Stimulated activated naive B cell treated with anti-CD40 and anti-IgM and Interleukin-4, amounts not matched to agents 10 μg/mL and 1 μg/mL and 100 μg/mL, for 72 hours (primary cell): ENCODE measurements around the gene RBPJ.
"Not testable (repeated sequence)": the region's sequence is repeated elsewhere in the genome, so short reads cannot be mapped to it uniquely, and the experiment has no call there.

Experiments used
- ATAC-seq, 2 donors: fragments of 150-1000 bp; cut with Tn5 transposase; replicated peaks; 2 replicates each; pipeline ENCODE4 v1.10.0; 2021; ENCODE audit warnings: moderate library complexity in 1 of 2
- DNase-seq: peaks from one replicate; pipeline ENCODE4 v3.0.0; 2021
- H3K27ac Mint-ChIP-seq: one replicate; pipeline ENCODE4 v1.8.0; 2022; ENCODE audit warnings: mild to moderate bottlenecking, mixed read lengths
- H3K27me3 Mint-ChIP-seq, 2 donors: one replicate each; pipeline ENCODE4 v1.8.0; 2022; ENCODE audit warnings: mixed read lengths in 2 of 2
- H3K36me3 Mint-ChIP-seq, 2 donors: one replicate each; pipeline ENCODE4 v1.8.0; 2022; ENCODE audit warnings: mixed read lengths in 2 of 2, mild to moderate bottlenecking in 1 of 2
- H3K4me1 Mint-ChIP-seq, 2 donors: one replicate each; pipeline ENCODE4 v1.8.0; 2022; ENCODE audit warnings: mixed read lengths in 2 of 2, mild to moderate bottlenecking in 1 of 2
- H3K4me3 Mint-ChIP-seq, 2 donors: one replicate each; pipeline ENCODE4 v1.8.0; 2022; ENCODE audit warnings: mild to moderate bottlenecking in 2 of 2, mixed read lengths in 2 of 2, moderate library complexity in 1 of 2
- H3K9me3 Mint-ChIP-seq, 2 donors: one replicate each; pipeline ENCODE4 v1.8.0; 2022; ENCODE audit warnings: mixed read lengths in 2 of 2, mild to moderate bottlenecking in 1 of 2

Gene RBPJ

GRCh38 chr4:26337612-26338011, 16.8 kb downstream of the RBPJ start:
- no peaks in the 10 kb centered on the region for H3K27me3 Mint-ChIP-seq
- ATAC-seq (no peak), DNase-seq (no peak)
- H3K4me3 Mint-ChIP-seq = no peak overlapping the region
- peaks cover 29 to 51% of the 10 kb centered on the region in 2 donors for H3K4me1 Mint-ChIP-seq
- H3K9me3 Mint-ChIP-seq = no peaks in the 10 kb centered on the region
- no peak overlapping the region for H3K27ac Mint-ChIP-seq
- H3K36me3 Mint-ChIP-seq = peaks cover 0 to 5% of the 10 kb centered on the region in 2 donors

DNA sequence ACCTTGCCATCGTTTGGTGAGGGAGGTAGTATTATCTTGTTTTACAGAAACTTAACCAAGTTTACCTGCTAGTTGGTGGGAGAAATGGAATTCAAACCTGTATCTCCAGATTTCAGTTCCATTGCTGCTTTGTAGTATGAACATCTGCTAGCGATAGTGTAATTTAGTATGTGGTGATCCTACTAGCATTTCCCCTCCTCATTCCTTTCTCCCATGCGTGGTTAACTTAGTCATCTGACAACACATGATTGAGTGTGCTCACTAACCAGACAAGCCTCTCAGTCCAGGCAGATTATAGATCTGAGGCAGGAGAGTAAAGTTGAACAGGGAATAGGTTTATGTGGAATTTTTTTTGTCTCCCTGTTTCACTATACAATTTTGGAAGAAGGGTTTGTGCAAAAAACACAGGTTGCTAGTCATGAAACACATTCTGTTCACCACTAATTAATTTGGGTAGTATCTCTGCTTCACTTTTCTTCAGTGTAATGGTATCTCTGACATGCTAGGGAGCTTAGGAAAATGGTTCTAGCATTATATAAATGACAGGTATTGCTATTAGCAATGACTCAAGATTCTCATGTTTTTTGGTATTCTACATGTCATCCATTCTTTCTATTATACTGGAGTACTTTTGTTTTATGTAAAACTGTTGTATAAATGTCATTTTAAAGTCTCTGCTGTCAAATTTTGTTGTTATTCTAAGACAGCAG, 21.7 kb downstream of the RBPJ start:
- DNase-seq = no peak
- Mint-ChIP-seq H3K4me3 (no peak overlapping the region), H3K36me3 (peaks cover 9 to 10% of the 10 kb centered on the region in 2 donors), H3K27me3 (no peaks in the 10 kb centered on the region), H3K27ac (no peak overlapping the region), H3K9me3 (no peaks in the 10 kb centered on the region), H3K4me1 (peaks cover 30 to 66% of the 10 kb centered on the region in 2 donors)
- ATAC-seq = no peak

DNA sequence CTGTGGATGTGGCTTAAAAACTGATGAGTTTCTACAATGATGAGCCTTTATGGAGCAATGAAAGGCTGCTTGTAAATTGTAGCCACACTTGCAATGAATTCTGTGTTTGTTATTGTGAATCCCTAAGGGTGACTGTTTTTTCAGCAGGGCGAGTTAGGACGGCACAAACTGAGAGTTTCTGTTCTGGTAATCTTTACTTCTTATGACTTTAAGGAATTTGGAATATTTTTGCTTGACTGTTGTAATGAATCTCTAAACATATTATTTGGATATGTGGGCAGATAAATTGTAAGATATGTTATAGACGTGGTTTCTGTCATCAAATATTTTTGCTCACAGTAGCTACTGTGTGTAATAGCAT, 22.2 kb downstream of the RBPJ start:
- Mint-ChIP-seq H3K36me3 (peaks cover 9 to 12% of the 10 kb centered on the region in 2 donors), H3K27me3 (no peaks in the 10 kb centered on the region), H3K9me3 (no peaks in the 10 kb centered on the region), H3K4me3 (no peak overlapping the region), H3K27ac (no peak overlapping the region), H3K4me1 (peaks cover 31 to 65% of the 10 kb centered on the region in 2 donors)
- ATAC-seq (no peak), DNase-seq (no peak)

DNA sequence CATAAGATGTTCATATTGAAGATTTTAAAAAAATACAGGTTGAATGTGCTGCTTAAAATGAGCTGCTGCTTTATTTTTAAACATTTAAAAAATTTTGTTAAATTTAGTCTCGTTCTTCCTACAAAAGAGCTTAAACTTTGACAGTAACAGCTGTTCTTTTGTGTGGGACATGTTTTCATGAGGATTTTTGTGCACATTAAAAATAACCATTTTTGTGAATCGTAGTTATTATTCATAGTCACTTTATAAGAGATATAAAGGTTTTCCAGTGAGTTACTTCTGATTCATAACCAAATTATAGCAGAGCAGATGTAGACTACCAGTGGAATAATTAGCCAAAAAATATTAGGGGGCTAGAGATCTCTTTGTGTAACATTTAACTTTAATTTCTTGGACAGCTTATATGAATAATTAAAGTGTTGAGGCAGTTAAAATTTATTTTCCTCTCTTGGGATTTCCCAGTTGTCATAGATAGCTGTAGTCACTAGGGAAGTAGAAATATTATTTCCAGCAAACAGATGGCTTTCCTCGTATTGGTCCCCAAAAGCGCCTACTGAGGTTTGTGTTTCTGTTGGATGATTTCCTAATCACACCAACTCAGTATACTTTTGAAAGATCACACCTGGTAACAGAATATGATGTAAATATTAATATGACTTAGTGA, 24.2 kb downstream of the RBPJ start:
- Mint-ChIP-seq H3K9me3 (no peaks in the 10 kb centered on the region), H3K36me3 (peaks cover 9 to 14% of the 10 kb centered on the region in 2 donors), H3K27me3 (no peaks in the 10 kb centered on the region), H3K4me3 (no peak overlapping the region), H3K4me1 (peaks cover 30 to 69% of the 10 kb centered on the region in 2 donors), H3K27ac (no peak overlapping the region)
- DNase-seq (no peak), ATAC-seq (no peak)

DNA sequence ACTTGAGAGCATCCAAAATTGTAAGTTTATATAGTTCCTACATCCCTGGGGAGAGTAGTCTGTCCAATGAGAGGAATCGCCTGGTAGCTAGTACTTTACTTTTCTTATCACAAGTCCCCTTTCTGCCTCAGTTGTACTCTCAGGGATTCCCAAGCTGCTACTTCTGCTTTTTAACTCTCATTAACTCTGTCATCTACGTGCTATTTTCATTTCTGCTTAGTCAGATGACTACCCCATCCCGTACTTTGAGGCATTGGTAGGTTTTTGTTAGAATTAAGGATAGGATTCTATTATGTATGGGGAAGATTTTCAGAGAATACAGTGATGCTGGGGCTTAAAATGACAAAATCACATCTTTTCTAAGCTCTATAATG, 24.7 kb downstream of the RBPJ start:
- no peak overlapping the region for H3K27ac Mint-ChIP-seq

DNA sequence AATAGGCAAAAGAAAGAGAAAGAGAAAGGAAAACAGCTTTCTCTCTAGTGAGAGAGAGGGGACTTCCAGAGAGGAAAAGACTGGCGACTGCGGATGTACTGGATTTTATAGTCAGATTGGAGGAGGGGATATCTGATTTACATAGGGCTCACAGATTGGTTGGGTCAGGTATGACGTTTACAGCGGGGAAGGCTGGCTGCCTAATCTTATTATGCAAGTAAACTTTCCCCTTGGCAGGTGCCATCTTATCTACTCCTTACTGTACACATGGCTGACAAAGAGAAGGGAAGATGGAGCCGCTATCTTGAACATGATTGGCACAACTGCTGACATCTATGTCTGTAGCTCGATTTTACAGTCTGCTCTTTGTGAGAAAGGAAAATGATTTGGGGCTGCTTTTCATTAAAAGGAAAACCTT, 25.4 kb downstream of the RBPJ start:
- peaks cover 9 to 14% of the 10 kb centered on the region in 2 donors for H3K36me3 Mint-ChIP-seq
- H3K27me3 Mint-ChIP-seq = no peaks in the 10 kb centered on the region
- no peaks in the 10 kb centered on the region for H3K9me3 Mint-ChIP-seq
- H3K4me3 Mint-ChIP-seq = no peak overlapping the region
- no peak for ATAC-seq
- H3K4me1 Mint-ChIP-seq = peaks cover 28 to 67% of the 10 kb centered on the region in 2 donors
- no peak for DNase-seq
- H3K27ac Mint-ChIP-seq = peak overlapping the region; percentile 27

More for the DNA sequence above, 24.7 kb downstream of the RBPJ start:
- ATAC-seq (peak; percentile 34 to 65), DNase-seq (no peak)
- Mint-ChIP-seq H3K9me3 (no peaks in the 10 kb centered on the region), H3K36me3 (peaks cover 9 to 14% of the 10 kb centered on the region in 2 donors), H3K4me3 (no peak overlapping the region), H3K4me1 (peaks cover 31 to 69% of the 10 kb centered on the region in 2 donors), H3K27me3 (no peaks in the 10 kb centered on the region)

DNA sequence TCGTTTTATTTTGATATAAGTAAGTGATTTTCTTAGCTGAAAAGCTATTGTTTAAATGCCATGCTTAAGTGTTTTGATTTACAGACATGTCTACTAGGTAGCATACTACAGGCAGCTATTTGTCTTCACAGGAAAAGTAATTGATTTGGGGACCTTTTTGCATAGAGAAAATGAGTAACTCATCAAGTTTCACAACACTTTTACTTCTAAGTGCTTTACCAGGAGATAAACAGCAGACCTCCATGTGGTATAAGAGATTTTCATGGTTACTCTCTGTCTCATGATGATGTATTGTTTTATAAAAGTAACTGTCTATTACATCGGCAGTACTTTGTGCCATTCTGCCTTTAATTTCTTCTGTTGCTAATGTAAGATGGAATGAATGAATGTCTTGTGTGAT, 28.7 kb downstream of the RBPJ start:
- Mint-ChIP-seq H3K36me3 (peaks cover 9 to 14% of the 10 kb centered on the region in 2 donors), H3K27ac (no peak overlapping the region)
- ATAC-seq = no peak

GRCh38 chr4:26351685-26352084, 30.9 kb downstream of the RBPJ start:
- peaks cover 11 to 46% of the 10 kb centered on the region in 2 donors for H3K4me1 Mint-ChIP-seq
- no peaks in the 10 kb centered on the region for H3K27me3 Mint-ChIP-seq
- no peak overlapping the region for H3K27ac Mint-ChIP-seq
- H3K36me3 Mint-ChIP-seq = peaks cover 0 to 9% of the 10 kb centered on the region in 2 donors
- no peaks in the 10 kb centered on the region for H3K9me3 Mint-ChIP-seq
- ATAC-seq = peak; percentile 34 to 36
- H3K4me3 Mint-ChIP-seq = no peak overlapping the region
- no peak for DNase-seq

More for the DNA sequence above, 28.7 kb downstream of the RBPJ start:
- Mint-ChIP-seq H3K4me3 (no peak overlapping the region), H3K4me1 (peaks cover 18 to 64% of the 10 kb centered on the region in 2 donors), H3K9me3 (no peaks in the 10 kb centered on the region), H3K27me3 (no peaks in the 10 kb centered on the region)
- DNase-seq = no peak

DNA sequence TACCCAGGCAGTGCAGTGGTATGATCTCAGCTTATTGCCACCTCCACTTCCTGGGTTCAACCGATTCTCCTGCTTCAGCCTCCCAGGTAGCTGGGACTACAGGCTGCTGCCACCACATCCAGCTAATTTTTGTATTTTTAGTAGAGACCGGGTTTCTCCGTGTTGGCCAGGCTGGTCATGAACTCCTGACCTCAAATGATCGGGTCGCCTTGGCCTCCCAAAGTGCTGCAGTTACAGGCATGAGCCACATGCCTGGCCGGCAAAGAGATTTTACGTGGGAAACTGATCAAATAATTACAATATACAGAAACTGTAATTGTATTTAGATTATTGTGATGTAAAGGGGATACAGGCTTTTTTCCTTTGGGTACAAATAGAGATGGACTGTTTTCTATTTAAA, 33.7 kb downstream of the RBPJ start:
- peaks cover 8 to 32% of the 10 kb centered on the region in 2 donors for H3K4me1 Mint-ChIP-seq
- H3K4me3 Mint-ChIP-seq = no peak overlapping the region
- ATAC-seq (no peak), DNase-seq (no peak)
- no peaks in the 10 kb centered on the region for H3K27me3 Mint-ChIP-seq
- H3K36me3 Mint-ChIP-seq = no peaks in the 10 kb centered on the region
- no peaks in the 10 kb centered on the region for H3K9me3 Mint-ChIP-seq
- no peak overlapping the region for H3K27ac Mint-ChIP-seq

DNA sequence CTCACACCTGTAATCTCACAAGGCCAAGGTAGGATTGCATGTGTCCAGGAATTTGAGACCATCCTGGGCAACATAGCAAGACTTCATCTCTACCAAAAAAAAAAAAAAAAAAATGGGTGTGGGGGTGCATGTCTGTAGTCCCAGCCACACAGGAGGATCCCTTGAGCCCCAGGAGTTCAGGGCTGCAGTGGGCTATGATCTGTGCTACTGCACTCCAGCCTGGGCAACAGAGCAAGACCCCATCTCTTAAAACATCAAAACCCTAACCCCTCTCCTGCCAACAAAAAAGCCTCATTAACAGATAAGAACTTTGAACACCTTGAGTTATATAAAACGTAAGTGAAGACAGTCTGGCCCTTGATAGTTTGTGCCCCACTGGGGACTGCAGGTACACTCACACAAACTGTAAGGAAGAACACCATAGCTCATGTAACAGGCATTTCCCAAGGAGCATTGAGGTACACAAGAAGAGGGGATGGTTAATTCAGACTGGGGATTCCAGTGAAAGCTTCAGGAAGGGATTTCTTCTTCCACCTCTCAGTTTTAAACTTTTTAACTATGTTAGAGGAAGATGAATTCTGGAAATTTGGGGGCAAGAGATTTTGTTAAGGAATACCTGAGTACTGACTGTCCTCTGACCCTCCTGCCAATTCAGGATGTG, 34.7 kb downstream of the RBPJ start:
- ATAC-seq = no peak
- H3K4me1 Mint-ChIP-seq = peaks cover 9 to 26% of the 10 kb centered on the region in 2 donors
- no peaks in the 10 kb centered on the region for H3K27me3 Mint-ChIP-seq
- H3K27ac Mint-ChIP-seq = no peak overlapping the region
- no peak for DNase-seq
- H3K36me3 Mint-ChIP-seq = no peaks in the 10 kb centered on the region
- no peak overlapping the region for H3K4me3 Mint-ChIP-seq
- no peaks in the 10 kb centered on the region for H3K9me3 Mint-ChIP-seq

DNA sequence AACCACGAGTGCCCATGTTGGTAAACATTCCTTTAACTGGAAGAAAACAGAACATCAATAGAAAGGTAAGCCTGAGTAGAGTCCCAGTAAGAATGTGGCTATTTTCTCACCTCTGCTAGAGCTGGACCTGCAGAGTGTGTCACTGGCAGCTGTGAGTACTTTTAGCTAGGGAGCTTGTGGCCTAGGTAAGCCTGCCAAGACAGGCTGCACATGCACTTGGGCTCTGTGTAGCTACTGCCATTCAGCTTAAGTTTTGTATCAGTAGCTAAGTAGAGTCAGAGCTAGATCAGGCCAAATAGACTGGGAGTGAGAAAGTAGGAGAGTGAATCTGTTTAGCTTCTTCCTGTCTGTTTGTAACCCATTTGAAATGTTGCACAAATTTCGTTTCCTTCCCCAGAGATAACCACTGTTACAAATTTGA, 35.3 kb downstream of the RBPJ start:
- Mint-ChIP-seq H3K4me1 (peaks cover 11 to 28% of the 10 kb centered on the region in 2 donors), H3K9me3 (no peaks in the 10 kb centered on the region), H3K36me3 (no peaks in the 10 kb centered on the region), H3K27ac (no peak overlapping the region), H3K27me3 (no peaks in the 10 kb centered on the region), H3K4me3 (no peak overlapping the region)
- no peak for DNase-seq
- ATAC-seq = peak; percentile 29 to 36

- DNase-seq, H3K27ac Mint-ChIP-seq, H3K36me3 Mint-ChIP-seq, ATAC-seq, H3K9me3 Mint-ChIP-seq, H3K27me3 Mint-ChIP-seq, H3K4me3 Mint-ChIP-seq: not testable (repeated sequence)
- H3K4me1 Mint-ChIP-seq = peaks cover 9 to 13% of the 10 kb centered on the region in 2 donors
These were observed 38.7 kb downstream of the RBPJ start for GRCh38 chr4:26359521-26359920.

DNA sequence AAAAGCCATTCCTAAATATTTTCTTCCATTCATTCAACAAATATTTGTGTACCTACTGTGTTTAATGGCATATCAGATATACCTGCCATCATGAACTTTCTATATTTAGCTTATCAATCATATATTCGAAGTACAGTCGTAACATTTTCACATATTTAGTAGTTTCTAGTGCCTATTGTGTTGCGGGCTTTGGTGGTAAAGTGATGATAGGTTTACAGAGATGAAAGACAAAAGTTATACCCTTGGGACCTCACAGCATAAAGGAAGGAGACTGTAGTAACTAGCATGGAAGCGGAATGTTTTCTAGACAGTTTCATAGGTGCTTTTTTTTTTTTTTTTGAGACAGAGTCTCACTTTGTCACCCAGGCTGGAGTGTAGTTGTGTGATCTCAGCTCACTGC, 39.5 kb downstream of the RBPJ start:
- no peaks in the 10 kb centered on the region for H3K9me3 Mint-ChIP-seq
- peaks cover 8 to 13% of the 10 kb centered on the region in 2 donors for H3K4me1 Mint-ChIP-seq
- ATAC-seq (no peak), DNase-seq (no peak)
- no peak overlapping the region for H3K27ac Mint-ChIP-seq
- no peak overlapping the region for H3K4me3 Mint-ChIP-seq
- no peaks in the 10 kb centered on the region for H3K36me3 Mint-ChIP-seq
- H3K27me3 Mint-ChIP-seq = no peaks in the 10 kb centered on the region

DNA sequence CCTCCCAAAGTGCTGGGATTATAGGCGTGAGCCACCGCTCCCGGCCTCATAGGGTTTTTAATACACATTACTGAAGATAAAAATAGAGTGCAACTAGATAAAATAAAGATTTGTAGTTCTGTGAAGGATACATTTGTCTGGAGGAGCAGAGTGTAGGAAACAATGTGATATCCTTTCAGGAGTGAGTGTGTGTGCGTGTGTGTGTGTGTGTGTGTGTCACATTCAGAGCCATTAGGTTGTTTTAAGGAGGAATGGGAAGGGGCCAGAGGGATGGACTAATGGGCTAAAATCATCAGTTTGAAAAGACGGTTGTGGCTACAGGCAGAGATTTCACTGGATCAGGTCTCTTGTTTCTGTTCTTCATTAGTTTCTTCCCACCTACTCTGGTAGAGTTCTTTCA, 40.0 kb downstream of the RBPJ start:
- Mint-ChIP-seq H3K27ac (no peak overlapping the region), H3K27me3 (no peaks in the 10 kb centered on the region), H3K4me1 (peaks cover 8 to 13% of the 10 kb centered on the region in 2 donors), H3K36me3 (no peaks in the 10 kb centered on the region), H3K4me3 (no peak overlapping the region), H3K9me3 (no peaks in the 10 kb centered on the region)
- ATAC-seq (no peak), DNase-seq (no peak)

GRCh38 chr4:26361297-26361696, 40.5 kb downstream of the RBPJ start:
- Mint-ChIP-seq H3K4me1 (peaks cover 8 to 13% of the 10 kb centered on the region in 2 donors), H3K9me3 (no peaks in the 10 kb centered on the region), H3K36me3 (no peaks in the 10 kb centered on the region), H3K4me3 (no peak overlapping the region), H3K27me3 (no peaks in the 10 kb centered on the region), H3K27ac (no peak overlapping the region)
- DNase-seq = no peak
- ATAC-seq = no peak
